HFFc6 (cell line): ENCODE results near the gene POP5. TPM values are rescaled to one million over a fixed set of nuclear protein-coding genes. Genes with fewer than 3 reads are reported as not detected.

Experiments used
- DNase-seq: peaks from one replicate; pipeline ENCODE4 v3.0.0-alpha.2; 2018
- H3K27ac Mint-ChIP-seq: 2 replicates; pipeline ENCODE4 v1.8.0; 2020; ENCODE audit warnings: mild to moderate bottlenecking, mixed read lengths
- H3K27me3 Mint-ChIP-seq: 2 replicates; pipeline ENCODE4 v1.8.0; 2021; ENCODE audit warnings: mild to moderate bottlenecking, moderate library complexity, mixed read lengths; ENCODE audit not compliant: insufficient read depth
- H3K36me3 Mint-ChIP-seq: 2 replicates; pipeline ENCODE4 v1.8.0; 2021; ENCODE audit warnings: low read depth, mixed read lengths
- H3K4me1 Mint-ChIP-seq: 2 replicates; pipeline ENCODE4 v1.8.0; 2020; ENCODE audit warnings: low read depth, mixed read lengths
- H3K4me3 Mint-ChIP-seq: 2 replicates; pipeline ENCODE4 v1.8.0; 2020; ENCODE audit warnings: mild to moderate bottlenecking, moderate library complexity, mixed read lengths
- H3K9me3 Mint-ChIP-seq: 2 replicates; pipeline ENCODE4 v1.8.0; 2020; ENCODE audit warnings: mild to moderate bottlenecking, mixed read lengths
- long read RNA-seq: library from polyadenylated mRNA; unstranded; transcript quantifications from one replicate; pipeline ENCODE4 v2.0.0, GENCODE V29; 2019
- total RNA-seq, 6 experiments: library from RNA; stranded (reverse); fragmentation: NEBNext Ultra II Directional; extraction: Animal tissue kit (Norgen Biotek cat#: 25700); gene quantifications; 2 replicates in 1 of 6; 3 replicates in 5 of 6; pipeline ENCODE4 v1.2.3, GENCODE V29; 2021
- TF ChIP-seq, protein P1 (sequence below): fragments of 200-600 bp; sonication (generic); IDR thresholded peaks from 2 replicates; pipeline ENCODE4 v1.5.0; 2021; ENCODE audit warnings: antibody characterized with exemption, mild to moderate bottlenecking

POP5 gene, protein sequence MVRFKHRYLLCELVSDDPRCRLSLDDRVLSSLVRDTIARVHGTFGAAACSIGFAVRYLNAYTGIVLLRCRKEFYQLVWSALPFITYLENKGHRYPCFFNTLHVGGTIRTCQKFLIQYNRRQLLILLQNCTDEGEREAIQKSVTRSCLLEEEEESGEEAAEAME
- total RNA-seq, result 10 to 100 TPM; 56.5 to 63.4 (median 60.6) TPM
- long read RNA-seq, transcript POP5-202 (5 exons, 801 nt), result major isoform, 38 of 53 reads
- long read RNA-seq, partial matches to known transcripts, result 2 of 53 reads
- long read RNA-seq, other reads (novel, unspliced or antisense), result 5 of 53 reads

DNA sequence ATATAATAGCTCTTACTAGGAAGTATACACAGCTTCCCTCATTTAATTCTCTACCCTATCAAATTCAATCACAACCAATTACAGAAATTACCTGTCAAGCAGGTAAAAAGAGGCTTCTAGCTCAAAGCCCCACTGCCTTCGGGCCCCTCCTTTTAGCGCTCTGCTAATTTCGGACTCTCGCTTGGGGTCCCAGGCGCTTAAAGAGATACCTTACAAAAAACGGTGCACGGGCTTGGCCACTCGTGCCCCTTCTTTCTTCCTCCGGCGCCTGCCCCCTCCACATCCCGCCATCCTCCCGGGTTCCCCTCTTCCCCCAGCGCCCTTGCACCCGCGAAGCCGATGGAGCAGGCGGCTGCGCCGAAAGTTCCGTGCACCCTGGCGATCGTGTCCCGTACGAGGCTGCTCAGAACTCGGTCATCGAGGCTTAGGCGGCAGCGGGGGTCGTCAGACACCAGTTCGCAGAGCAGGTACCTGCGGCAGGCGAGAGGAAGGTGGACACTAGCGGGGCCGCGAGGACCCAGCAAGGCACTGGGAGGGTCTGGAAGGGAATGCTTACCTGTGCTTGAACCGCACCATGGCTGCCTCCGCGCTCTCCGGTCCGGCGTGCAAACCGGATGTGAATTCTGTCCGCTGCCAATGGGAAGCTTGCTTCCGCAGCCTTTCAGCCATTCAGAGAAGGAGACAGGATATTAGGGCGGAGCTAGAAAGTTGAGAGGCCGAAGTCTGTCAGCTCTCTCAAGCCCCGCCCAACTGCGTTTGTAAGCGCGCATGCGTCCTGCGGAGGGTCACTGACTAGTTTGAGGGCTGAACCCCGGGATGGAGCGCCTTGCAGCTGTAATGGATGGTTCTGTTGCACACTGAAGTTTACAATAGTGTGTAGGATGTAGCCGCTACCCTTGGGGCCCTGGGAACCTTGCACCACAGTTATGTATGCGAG, at the start of gene POP5:
Gene POP5, minus strand, starts transcription at position 616 of the 937 bp plus-strand sequence. Its CDS starts 40 bp downstream, at position 576.
- Mint-ChIP-seq H3K4me1 (peaks cover 39% of the 10 kb centered on the region), H3K27me3 (peaks cover 14% of the 10 kb centered on the region), H3K4me3 (peak within 1 kb of the TSS; percentile 97), H3K9me3 (no peaks in the 10 kb centered on the region), H3K36me3 (peaks cover 8% of the 10 kb centered on the region), H3K27ac (peak within 1 kb of the TSS; percentile 76)
- TF ChIP-seq, protein P1, sequence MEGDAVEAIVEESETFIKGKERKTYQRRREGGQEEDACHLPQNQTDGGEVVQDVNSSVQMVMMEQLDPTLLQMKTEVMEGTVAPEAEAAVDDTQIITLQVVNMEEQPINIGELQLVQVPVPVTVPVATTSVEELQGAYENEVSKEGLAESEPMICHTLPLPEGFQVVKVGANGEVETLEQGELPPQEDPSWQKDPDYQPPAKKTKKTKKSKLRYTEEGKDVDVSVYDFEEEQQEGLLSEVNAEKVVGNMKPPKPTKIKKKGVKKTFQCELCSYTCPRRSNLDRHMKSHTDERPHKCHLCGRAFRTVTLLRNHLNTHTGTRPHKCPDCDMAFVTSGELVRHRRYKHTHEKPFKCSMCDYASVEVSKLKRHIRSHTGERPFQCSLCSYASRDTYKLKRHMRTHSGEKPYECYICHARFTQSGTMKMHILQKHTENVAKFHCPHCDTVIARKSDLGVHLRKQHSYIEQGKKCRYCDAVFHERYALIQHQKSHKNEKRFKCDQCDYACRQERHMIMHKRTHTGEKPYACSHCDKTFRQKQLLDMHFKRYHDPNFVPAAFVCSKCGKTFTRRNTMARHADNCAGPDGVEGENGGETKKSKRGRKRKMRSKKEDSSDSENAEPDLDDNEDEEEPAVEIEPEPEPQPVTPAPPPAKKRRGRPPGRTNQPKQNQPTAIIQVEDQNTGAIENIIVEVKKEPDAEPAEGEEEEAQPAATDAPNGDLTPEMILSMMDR, result no peak
- peak; percentile 98 for DNase-seq

DNA sequence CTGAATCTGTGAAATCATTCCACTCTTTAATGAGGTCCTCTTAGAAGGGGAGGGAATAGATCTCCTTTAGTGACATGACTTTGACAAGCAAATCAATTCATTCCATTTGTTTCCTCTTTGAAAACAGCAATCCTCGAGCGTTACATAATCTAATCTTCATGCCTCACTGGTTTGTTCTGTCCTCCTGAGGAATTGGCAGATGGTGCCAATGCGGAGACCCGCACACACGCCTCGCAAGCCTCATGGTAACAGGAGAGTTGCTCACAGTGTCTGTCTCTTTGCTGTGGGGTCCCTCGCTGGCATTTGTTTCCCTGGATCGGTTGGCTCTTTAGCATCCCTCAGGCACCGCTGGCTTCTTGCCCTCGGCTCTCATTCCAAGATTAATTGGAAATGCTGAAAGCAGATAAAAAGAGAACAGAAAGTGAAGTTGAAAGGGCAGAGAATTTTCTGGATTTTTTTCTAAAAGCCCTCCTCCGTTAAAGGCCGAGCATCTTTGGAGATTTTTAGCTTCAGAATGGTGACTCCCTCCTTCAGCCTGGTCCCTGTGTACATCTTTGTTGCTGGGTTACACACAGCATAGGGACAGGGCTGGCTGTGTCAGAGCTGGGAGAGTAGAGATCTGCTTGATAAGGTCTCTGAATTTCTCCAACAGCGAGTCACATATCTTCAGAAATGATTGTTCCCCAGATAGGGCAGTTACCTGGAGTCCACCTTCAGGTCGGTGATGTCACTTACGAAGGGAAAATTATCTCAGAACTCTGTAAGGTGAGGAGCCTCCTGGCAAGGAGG, 49.1 kb upstream of the POP5 start:
- Mint-ChIP-seq H3K36me3 (no peaks in the 10 kb centered on the region), H3K9me3 (no peaks in the 10 kb centered on the region), H3K4me3 (peak overlapping the region; percentile 24; the same call in 1 of the 2 replicates), H3K27ac (peak overlapping the region; percentile 33), H3K4me1 (peaks cover 7% of the 10 kb centered on the region), H3K27me3 (peaks cover 14% of the 10 kb centered on the region)
- TF ChIP-seq, protein P1, result no peak
- DNase-seq, result peak; percentile 25

- H3K4me1 Mint-ChIP-seq, result peaks cover 7% of the 10 kb centered on the region
- H3K36me3 Mint-ChIP-seq, result no peaks in the 10 kb centered on the region
- H3K27me3 Mint-ChIP-seq, result peaks cover 14% of the 10 kb centered on the region
- H3K4me3 Mint-ChIP-seq, result no peak overlapping the region
- no peak overlapping the region for H3K27ac Mint-ChIP-seq
- H3K9me3 Mint-ChIP-seq, result no peaks in the 10 kb centered on the region
- TF ChIP-seq, protein P1, result no peak; the same call in 1 of the 2 replicates
- no peak for DNase-seq
Measured at GRCh38 chr12:120628919-120629318, 47.7 kb upstream of the POP5 start.

DNA sequence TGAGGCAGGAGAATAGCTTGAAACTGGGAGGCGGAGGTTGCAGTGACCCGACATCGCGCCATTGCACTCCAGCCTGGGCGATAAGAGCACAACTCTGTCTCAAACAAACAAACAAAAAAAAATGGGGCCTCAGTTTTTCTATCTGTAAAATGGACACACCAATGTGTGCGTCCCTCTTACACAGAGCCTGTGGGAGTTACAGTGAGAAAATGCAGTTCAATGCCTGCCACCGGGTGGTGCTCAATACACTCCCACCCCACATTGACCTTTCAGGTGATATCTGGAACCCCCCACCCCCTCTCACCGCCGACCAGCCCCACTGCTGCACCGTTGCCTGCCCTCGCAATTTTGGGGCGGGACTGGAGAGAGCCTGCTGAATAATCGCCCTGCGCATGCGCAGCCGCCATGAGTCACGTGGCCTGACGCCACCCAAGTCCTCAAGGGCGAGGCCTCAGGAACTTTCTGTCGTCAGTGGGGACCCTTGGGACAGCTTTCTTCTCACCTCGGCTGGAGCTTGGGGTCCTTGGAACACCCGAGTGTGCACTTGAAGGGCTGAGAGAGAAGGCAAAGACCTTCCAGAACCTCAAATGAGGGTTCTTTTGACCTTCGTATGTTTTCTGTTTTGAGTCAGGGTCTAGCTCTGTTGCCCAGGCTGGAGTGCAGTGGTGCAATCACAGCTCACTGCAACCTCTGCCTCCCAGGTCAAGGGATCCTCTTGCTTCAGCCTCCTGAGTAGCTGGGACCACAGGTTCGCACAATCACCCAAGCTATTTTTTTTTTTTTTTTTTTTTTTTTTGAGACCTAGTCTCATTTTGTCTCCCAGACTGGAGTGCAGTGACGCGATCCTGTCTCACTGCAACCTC, 44.6 kb upstream of the POP5 start:
- Mint-ChIP-seq H3K9me3 (no peaks in the 10 kb centered on the region), H3K4me1 (peaks cover 7% of the 10 kb centered on the region), H3K27ac (no peak overlapping the region), H3K4me3 (no peak overlapping the region), H3K36me3 (no peaks in the 10 kb centered on the region), H3K27me3 (peaks cover 25% of the 10 kb centered on the region)
- DNase-seq, result no peak
- TF ChIP-seq, protein P1, result 0 out of 2 replicates have a peak, but pooled peaks have one; percentile 25
